Superior temporal gyrus (tissue), 1 donor: Measurements from ENCODE around the gene TPCN1.

Experiments
- DNase-seq: peaks from one replicate; pipeline ENCODE4 v3.0.0-alpha.2; 2016; ENCODE audit errors: extremely low spot score

Gene TPCN1

GRCh38 chr12:113242026-113242418 lies 20.8 kb downstream of the TPCN1 start:
- no peak for DNase-seq

- DNase-seq: no peak
Observed at GRCh38 chr12:113242560-113242959, 21.3 kb downstream of the TPCN1 start.

- DNase-seq: peak; percentile 94
Observed at GRCh38 chr12:113244047-113244460, 22.8 kb downstream of the TPCN1 start.

- no peak for DNase-seq
Observed at GRCh38 chr12:113244478-113244958, 23.3 kb downstream of the TPCN1 start.

- peak; percentile 52 for DNase-seq
Observed at GRCh38 chr12:113245695-113246477, 24.6 kb downstream of the TPCN1 start.

GRCh38 chr12:113246478-113247122 lies 25.3 kb downstream of the TPCN1 start:
- no peak for DNase-seq

- DNase-seq: no peak
Observed at GRCh38 chr12:113247123-113248050, 26.1 kb downstream of the TPCN1 start.

GRCh38 chr12:113248051-113248825 lies 27.0 kb downstream of the TPCN1 start:
- DNase-seq: no peak

GRCh38 chr12:113248842-113249435 lies 27.7 kb downstream of the TPCN1 start:
- peak; percentile 9 for DNase-seq

GRCh38 chr12:113249546-113249945 lies 28.3 kb downstream of the TPCN1 start:
- DNase-seq: no peak

GRCh38 chr12:113250045-113250444 lies 28.8 kb downstream of the TPCN1 start:
- no peak for DNase-seq

- DNase-seq: no peak
Observed at GRCh38 chr12:113251404-113252070, 30.3 kb downstream of the TPCN1 start.

- no peak for DNase-seq
Observed at GRCh38 chr12:113252494-113252893, 31.2 kb downstream of the TPCN1 start.

- DNase-seq: no peak
Observed at GRCh38 chr12:113253532-113254285, 32.4 kb downstream of the TPCN1 start.

GRCh38 chr12:113254298-113254697 lies 33.0 kb downstream of the TPCN1 start:
- DNase-seq: no peak

GRCh38 chr12:113257564-113257963 lies 36.3 kb downstream of the TPCN1 start:
- DNase-seq: no peak

GRCh38 chr12:113260127-113260526 lies 38.9 kb downstream of the TPCN1 start:
- DNase-seq: no peak

GRCh38 chr12:113260636-113261300 lies 39.5 kb downstream of the TPCN1 start:
- DNase-seq: no peak
